Uterus (tissue), 2 donors: ENCODE data around the gene GAREM1.

Source experiments
- CTCF ChIP-seq, 4 experiments: fragments of 200-600 bp in 2 of 4; fragments of 450-650 bp in 2 of 4; sonication (generic) in 2 of 4; IDR thresholded peaks; one replicate each; pipeline ENCODE4 v1.5.1; 2016 to 2019; ENCODE audit warnings: antibody characterized with exemption in 4 of 4, mild to moderate bottlenecking in 2 of 4, moderate library complexity in 1 of 4
- POLR2A ChIP-seq, 2 donors: fragments of 450-650 bp; IDR thresholded peaks; one replicate each; pipeline ENCODE4 v1.6.1; 2016; ENCODE audit warnings: antibody characterized with exemption in 2 of 2, mild to moderate bottlenecking in 1 of 2, moderate library complexity in 1 of 2

GRCh38 chr18:32422978-32423740 lies 47.5 kb downstream of the GAREM1 start:
- TF ChIP-seq CTCF (IDR thresholded peaks at IDR 0.05), result no peak
- TF ChIP-seq POLR2A (IDR thresholded peaks at IDR 0.05), result no peak
